HG02938 (cell line): ENCODE data around the gene NAALADL2.

Experiments used
- ATAC-seq: cut with Tn5 transposase; IDR thresholded peaks from one replicate; pipeline ENCODE4 v1.9.1; 2021; ENCODE audit warnings: mild to moderate bottlenecking, moderate library complexity; ENCODE audit not compliant: unreplicated experiment

The NAALADL2 gene

DNA sequence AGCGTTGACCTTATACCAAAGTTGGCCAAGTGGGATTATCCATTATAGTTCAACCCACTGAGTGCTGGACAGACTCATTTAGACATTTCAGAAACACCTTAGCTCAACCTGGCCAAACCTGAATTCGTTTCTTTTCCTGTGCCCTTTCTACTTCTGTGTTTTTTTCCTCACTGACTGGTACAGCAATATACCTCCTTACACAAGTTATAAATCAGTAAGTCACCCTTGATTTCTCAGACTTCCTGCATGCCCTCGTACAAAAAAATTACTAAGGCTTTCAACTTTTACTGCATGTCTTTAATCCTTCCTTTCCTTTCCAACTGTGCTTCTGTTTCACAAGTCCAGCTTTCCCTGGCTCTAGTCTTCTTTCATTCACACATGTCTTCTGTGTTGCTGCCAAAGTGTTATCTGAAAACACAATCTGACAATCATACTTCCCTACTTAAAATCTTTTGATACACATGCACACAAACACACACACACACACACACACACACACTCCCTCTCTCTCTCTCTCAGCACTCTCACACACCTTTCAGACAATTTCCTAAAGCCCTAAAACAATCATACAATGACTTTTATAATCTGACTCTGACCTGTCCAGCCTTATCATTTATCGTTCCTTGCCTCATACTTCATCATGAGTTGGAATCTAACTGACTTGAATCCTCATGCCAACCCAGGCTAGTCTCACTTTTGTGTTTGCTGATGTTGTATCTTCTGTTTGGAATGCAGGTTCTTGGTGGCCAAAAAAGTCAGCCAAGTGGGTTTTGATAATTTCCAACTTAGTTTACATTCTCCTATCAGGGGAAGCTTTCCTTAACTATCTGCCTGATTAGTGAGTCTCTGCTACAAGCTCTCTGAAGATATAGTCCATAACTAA, 436.4 kb downstream of the NAALADL2 start:
- no peak for ATAC-seq

- no peak for ATAC-seq
Measured at GRCh38 chr3:175297216-175297615, 438.1 kb downstream of the NAALADL2 start.

DNA sequence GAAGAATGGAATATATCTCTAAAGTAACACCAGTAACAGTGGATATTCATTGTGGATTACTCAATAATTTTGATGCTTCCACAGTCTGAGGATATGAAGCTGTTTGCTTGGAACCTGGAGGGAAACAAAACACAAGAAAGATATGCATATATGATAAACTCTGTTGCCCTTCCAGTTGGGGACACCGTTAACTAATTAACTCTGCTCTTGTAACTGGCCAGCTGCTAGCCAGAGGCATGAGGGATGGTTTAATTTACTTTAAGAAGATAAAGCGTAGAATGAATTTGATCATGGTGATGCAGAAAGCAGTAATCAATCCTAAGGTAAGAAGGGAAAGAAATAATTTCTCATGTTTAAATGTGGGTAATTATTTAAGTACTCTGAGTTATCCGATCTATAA, 442.6 kb downstream of the NAALADL2 start:
- no peak for ATAC-seq

DNA sequence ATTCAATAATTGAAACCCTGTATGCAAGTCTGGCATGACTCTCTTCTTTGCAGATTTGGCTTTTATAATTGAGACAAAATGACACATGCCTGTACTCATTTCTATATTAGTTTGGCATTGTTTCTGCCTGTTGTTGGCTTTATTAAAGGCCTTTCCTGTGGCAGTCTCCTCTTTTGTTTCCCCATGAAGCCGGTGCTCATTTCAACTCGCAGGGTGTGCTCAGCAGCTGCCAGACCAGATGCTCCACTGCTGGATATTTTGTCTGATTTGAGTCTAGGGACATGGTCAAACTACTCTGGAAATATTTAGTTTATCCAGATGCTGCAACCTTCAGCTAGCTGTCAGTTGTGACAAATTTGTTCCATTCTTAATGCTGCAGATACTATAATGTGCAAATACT, 445.3 kb downstream of the NAALADL2 start:
- ATAC-seq, result no peak

DNA sequence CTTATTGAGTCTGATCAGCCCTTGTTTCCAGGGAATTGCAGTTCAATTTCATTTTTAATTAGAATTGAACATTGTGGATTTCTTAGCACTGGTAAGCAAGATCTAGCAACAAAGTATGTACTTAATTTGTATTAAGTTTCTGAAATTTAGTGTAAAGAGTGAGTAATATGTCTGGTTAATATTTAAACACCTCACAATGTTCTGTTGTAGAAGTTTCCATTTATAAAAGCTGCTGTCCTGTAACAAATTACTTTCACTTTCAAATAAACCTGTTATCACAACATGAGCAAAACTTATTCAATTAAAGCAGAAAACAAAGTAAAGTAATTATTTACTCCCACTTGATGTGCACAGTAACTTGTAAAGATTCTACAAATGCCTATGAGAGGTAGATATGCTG, 448.5 kb downstream of the NAALADL2 start:
- ATAC-seq, result no peak

GRCh38 chr3:175308097-175308496, 449.0 kb downstream of the NAALADL2 start:
- ATAC-seq, result no peak

DNA sequence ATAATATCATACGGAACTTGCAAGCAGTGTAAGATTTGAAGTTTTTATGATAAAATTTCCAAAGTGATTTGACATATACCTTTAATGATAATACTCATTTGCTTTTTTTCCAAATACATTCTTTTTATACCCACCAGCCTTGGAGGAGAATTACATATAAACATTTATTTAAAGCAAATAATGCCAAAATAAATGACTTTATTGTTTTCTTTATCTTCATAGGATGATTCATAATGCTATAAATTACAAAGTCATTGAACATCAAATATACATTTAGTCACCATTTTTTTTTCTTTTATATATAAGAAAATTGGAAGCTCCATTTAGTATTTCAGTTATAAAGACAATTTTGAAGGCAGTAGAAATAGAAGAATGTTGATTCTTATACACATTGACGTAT, 450.9 kb downstream of the NAALADL2 start:
- ATAC-seq, result no peak

- no peak for ATAC-seq
Measured at GRCh38 chr3:175311404-175311803, 452.3 kb downstream of the NAALADL2 start.

DNA sequence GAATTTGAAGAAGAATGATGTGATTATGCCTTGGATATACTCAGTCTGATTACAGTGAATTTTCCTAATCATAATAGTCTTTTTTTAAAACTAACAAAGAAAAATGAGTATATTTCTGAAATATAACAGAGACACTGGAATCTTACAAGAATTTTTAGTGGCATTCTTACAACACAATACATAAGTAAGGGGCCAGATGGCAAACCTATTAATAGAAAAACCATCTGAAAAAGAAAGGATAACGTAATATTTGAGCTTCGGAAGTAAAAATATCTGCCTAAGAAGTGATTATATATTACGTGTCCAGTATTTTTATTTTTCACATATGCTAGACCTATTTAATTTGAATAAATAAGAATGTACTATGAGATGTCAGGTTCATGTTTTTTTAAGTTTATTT, 452.8 kb downstream of the NAALADL2 start:
- no peak for ATAC-seq

- ATAC-seq, result no peak
Measured at GRCh38 chr3:175312791-175313190, 453.7 kb downstream of the NAALADL2 start.

DNA sequence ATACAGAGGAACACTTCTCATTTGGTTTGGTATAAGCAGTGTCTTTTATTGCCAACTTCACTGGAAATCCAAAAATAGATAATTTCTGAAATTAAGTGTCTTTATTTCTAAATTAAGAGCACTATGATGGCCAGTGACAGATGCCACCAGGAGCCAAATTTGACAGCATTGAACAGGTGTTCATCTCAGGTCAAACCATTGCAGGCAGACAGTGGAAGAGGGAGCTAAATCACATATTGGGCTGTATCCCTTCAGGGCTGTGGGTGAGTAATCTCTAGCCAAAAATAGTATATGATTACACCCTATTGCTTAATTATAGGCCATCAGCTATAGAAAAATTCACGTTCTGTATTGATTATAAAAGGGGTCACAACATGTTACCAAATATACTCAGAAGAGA, 457.7 kb downstream of the NAALADL2 start:
- ATAC-seq, result no peak

- no peak for ATAC-seq
Measured at GRCh38 chr3:175325440-175325839, 466.3 kb downstream of the NAALADL2 start.

DNA sequence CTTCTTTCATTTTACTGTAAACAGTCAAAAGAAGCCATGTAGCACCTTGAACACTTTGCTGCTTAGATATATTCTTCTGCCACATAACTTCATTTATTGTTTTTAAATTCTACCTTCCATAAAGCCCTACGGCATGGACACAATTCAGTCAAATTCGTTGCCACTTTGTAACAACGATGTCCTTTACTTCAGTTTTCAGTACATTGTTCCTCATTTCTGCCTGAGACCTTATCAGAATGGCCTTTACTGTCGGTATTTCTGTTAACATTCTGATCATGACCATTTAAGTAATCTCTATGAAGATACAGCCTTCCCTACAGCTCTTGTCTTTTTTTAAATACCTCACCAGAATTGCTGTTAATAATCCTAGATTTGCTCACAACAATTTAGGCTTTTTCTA, 466.9 kb downstream of the NAALADL2 start:
- no peak for ATAC-seq

GRCh38 chr3:175329373-175329772, 470.2 kb downstream of the NAALADL2 start:
- no peak for ATAC-seq

DNA sequence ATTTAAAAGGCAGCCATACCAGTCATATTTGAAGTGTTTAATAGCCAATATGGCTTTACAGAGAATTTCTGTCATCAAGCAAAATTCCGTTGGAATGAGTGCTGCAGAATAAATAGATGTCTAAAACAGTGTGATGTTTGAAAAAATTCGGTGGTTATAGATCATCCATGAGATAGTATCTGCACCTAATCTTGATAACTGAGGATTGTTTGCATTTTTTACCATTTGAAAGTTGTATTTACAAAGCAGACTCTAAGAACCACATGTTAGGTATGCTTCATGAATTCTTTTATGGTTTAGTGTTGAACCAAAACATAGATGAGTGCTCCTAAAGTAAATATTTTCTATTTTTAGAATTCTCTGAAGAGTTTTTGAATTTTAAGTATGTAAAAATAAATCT, 476.1 kb downstream of the NAALADL2 start:
- no peak for ATAC-seq

- no peak for ATAC-seq
Measured at GRCh38 chr3:175336406-175337133, 477.4 kb downstream of the NAALADL2 start.

DNA sequence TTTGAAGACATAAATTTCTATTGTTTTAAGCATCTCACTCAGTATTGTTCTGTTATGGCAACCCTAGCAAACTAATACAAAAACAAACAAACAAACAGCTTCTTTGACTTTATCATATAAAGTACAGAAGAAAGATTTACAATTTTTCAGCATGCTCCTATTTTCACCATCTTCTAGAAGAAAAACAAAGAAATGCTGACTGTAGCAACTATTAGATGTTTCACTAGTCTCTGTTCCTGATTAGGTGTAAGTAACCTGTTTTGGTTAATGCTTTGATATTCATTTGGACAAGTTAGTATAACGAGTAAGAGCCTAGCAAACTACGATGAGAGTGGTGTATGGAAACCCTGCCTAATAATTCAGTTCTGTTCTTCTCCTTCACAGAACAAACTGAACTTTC, 478.5 kb downstream of the NAALADL2 start:
- no peak for ATAC-seq

GRCh38 chr3:175338775-175339535, 479.8 kb downstream of the NAALADL2 start:
- no peak for ATAC-seq

GRCh38 chr3:175340338-175341015, 481.3 kb downstream of the NAALADL2 start:
- no peak for ATAC-seq

- ATAC-seq, result no peak
Measured at GRCh38 chr3:175342196-175342595, 483.1 kb downstream of the NAALADL2 start.

DNA sequence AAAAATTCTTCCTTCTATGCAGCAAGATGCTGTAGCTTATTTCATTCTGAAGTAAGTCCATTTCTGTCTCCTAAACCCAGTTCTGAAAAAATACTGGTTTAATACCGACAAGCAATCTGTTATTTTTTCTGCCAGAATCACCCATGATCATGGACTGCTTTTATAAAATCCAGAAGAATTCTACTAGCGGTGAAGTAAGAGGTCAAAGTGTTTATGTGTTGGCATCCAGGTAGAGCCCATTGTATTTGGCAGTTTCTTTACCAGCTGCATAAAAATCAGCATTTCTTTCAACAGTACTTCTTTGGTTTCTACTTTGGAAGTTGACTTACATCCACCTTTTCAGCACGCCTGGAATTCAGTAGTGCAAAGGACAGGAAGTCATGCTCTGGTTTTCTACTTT, 484.8 kb downstream of the NAALADL2 start:
- no peak for ATAC-seq
